OCI-LY7 (cell line): ENCODE results near the gene SLC4A9.

Experiments used
- EZH2phosphoT487 ChIP-seq: fragments of 200-600 bp; sonication (generic); IDR thresholded peaks from 2 replicates; pipeline ENCODE4 v1.6.1; 2018; ENCODE audit warnings: low read depth, borderline replicate concordance, mild to moderate bottlenecking, mixed run types, antibody characterized with exemption, low read length, moderate library complexity, mixed read lengths
- TF ChIP-seq, protein P1 (sequence below): fragments of 200-600 bp; sonication (generic); conservative IDR thresholded peaks from 2 replicates; pipeline ENCODE4 v1.5.1; 2014; ENCODE audit warnings: mild to moderate bottlenecking, antibody characterized with exemption, low read length, moderate library complexity, mixed read lengths

DNA sequence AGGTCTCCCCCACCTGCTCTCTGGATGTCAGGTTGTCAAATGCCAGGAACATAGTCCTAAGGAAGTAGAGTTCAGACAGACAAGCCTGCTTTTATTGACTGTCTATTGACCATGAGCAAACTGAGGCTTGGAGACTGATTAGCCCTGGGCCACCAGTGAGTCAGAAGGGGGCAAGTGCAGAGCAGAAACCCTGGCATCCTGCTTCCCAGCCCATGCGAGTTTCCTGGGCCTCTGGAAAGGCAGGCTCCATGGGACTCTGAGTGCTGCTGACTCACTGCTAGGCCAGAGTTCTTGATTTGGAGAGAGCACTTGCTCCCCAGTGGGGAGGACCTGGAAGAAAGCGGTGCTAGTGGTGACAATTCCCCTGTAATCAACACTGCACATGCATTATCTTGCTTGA is 10.8 kb upstream of the SLC4A9 start:
- TF ChIP-seq, protein P1, sequence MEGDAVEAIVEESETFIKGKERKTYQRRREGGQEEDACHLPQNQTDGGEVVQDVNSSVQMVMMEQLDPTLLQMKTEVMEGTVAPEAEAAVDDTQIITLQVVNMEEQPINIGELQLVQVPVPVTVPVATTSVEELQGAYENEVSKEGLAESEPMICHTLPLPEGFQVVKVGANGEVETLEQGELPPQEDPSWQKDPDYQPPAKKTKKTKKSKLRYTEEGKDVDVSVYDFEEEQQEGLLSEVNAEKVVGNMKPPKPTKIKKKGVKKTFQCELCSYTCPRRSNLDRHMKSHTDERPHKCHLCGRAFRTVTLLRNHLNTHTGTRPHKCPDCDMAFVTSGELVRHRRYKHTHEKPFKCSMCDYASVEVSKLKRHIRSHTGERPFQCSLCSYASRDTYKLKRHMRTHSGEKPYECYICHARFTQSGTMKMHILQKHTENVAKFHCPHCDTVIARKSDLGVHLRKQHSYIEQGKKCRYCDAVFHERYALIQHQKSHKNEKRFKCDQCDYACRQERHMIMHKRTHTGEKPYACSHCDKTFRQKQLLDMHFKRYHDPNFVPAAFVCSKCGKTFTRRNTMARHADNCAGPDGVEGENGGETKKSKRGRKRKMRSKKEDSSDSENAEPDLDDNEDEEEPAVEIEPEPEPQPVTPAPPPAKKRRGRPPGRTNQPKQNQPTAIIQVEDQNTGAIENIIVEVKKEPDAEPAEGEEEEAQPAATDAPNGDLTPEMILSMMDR: no peak
- no peak for TF ChIP-seq EZH2phosphoT487
